HepG2 (cell line): Measurements from ENCODE around the gene EGFR. TPM values are rescaled to one million over a fixed set of nuclear protein-coding genes. Genes with fewer than 3 reads are reported as not detected.

Source experiments
- ATAC-seq: fragments of 200-7000 bp; cut with Tn5 transposase; 3 replicates; pipeline ENCODE4 v1.9.1; 2020; ENCODE audit warnings: mild to moderate bottlenecking, moderate library complexity
- BruUV-seq: library from RNA; stranded (reverse); fragments of 400-500 nt; replicated peaks from 2 replicates; lab custom pipeline; 2021; lab: Mats Ljungman, UMichigan
- CTCF ChIA-PET: fragments of 300-600 bp; formaldehyde crosslinking; extraction: SDS; loops from one replicate; lab custom pipeline; 2021; ENCODE audit warnings: low total read pairs, inconsistent platforms, low intra/inter-chr PET ratio; lab: Yijun Ruan, JAX
- POLR2A ChIA-PET: fragments of 350-600 bp; sonication (Branson Sonifier 250); formaldehyde crosslinking; loops from one replicate; lab custom pipeline; 2020; ENCODE audit warnings: antibody characterized with exemption, inconsistent platforms; lab: Yijun Ruan, JAX
- DNase-seq: peaks from one replicate; pipeline ENCODE4 v3.0.0-alpha.2; 2015; ENCODE audit warnings: low spot score
- FAIRE-seq: peaks from 3 replicates; lab custom pipeline; 2011; peaks lifted over from hg19 to GRCh38; lab: Jason Lieb, UNC
- H2AFZ ChIP-seq: one replicate; pipeline ENCODE4 v1.6.1; 2011; ENCODE audit warnings: low read length, inconsistent platforms
- H3K27ac ChIP-seq: fragments of 300-600 bp; 3 replicates; pipeline ENCODE4 v1.8.0; 2011; ENCODE audit warnings: mixed run types, mild to moderate bottlenecking, mixed read lengths, low read length, inconsistent platforms; ENCODE audit not compliant: insufficient read depth; ENCODE audit errors: extremely low read length
- H3K27me3 ChIP-seq, 2 experiments: fragments of 200-600 bp in 1 of 2; 2 replicates in 1 of 2; 3 replicates in 1 of 2; pipeline versions ENCODE4 v1.6.0 to v1.8.0; 2011; ENCODE audit warnings: low read length in 2 of 2, mild to moderate bottlenecking in 2 of 2, moderate library complexity in 2 of 2, inconsistent platforms in 1 of 2; ENCODE audit not compliant: insufficient read depth in 2 of 2, control insufficient read depth in 1 of 2
- H3K36me3 ChIP-seq, 2 experiments: fragments of 200-600 bp in 1 of 2; replicated peaks in 1 of 2; 2 replicates in 1 of 2; 3 replicates in 1 of 2; pipeline versions ENCODE4 v1.5.1 to v1.8.0; 2011; ENCODE audit warnings: low read length in 2 of 2, inconsistent platforms in 1 of 2; ENCODE audit not compliant: insufficient read depth in 2 of 2, control insufficient read depth in 1 of 2
- H3K4me1 ChIP-seq: 2 replicates; pipeline ENCODE4 v1.5.1; 2012; ENCODE audit warnings: low read length, inconsistent platforms; ENCODE audit not compliant: insufficient read depth
- H3K4me2 ChIP-seq: 2 replicates; pipeline ENCODE4 v1.6.0; 2011; ENCODE audit warnings: low read depth, low read length, inconsistent platforms
- H3K4me3 ChIP-seq, 3 experiments: fragments of 200-600 bp in 1 of 3; sonication (generic), shearing (Covaris generic) in 1 of 3; replicated peaks in 1 of 3; 2 replicates each; pipeline ENCODE4 v1.5.1; 2011 to 2016; ENCODE audit warnings: low read length in 3 of 3, inconsistent platforms in 2 of 3, low read depth in 2 of 3, mild to moderate bottlenecking in 2 of 3, control low read depth in 1 of 3, mixed read lengths in 1 of 3; ENCODE audit not compliant: insufficient read depth in 1 of 3
- H3K79me2 ChIP-seq: one replicate; pipeline ENCODE4 v1.6.1; 2011; ENCODE audit warnings: low read length, inconsistent platforms; ENCODE audit not compliant: insufficient read depth
- H3K9ac ChIP-seq: 2 replicates; pipeline ENCODE4 v1.6.0; 2011; ENCODE audit warnings: mild to moderate bottlenecking, low read depth, low read length, inconsistent platforms; ENCODE audit not compliant: insufficient read depth
- H3K9me3 ChIP-seq: 2 replicates; pipeline ENCODE4 v1.5.1; 2012; ENCODE audit warnings: mild to moderate bottlenecking, low read length
- H4K20me1 ChIP-seq: 2 replicates; pipeline ENCODE4 v1.6.0; 2011; ENCODE audit warnings: inconsistent platforms, mild to moderate bottlenecking, low read length, moderate library complexity; ENCODE audit not compliant: insufficient read depth
- CAMTA2 ChIP-seq: sonication (generic); formaldehyde crosslinking; IDR thresholded peaks from 2 replicates; pipeline ENCODE4 v1.4.0; 2020; ENCODE audit warnings: mild to moderate bottlenecking, missing genetic modification reagents, borderline replicate concordance
- EED ChIP-seq: sonication (generic); formaldehyde crosslinking; IDR thresholded peaks from 2 replicates; pipeline ENCODE4 v1.5.0; 2020; ENCODE audit warnings: mild to moderate bottlenecking, missing genetic modification reagents
- GFI1 ChIP-seq: sonication (generic); formaldehyde crosslinking; IDR thresholded peaks from 2 replicates; pipeline ENCODE4 v1.5.0; 2020; ENCODE audit warnings: missing genetic modification reagents, mild to moderate bottlenecking, borderline replicate concordance
- JUNB ChIP-seq: sonication (generic); formaldehyde crosslinking; IDR thresholded peaks from 2 replicates; pipeline ENCODE4 v1.8.0; 2022; ENCODE audit warnings: missing genetic modification reagents, mild to moderate bottlenecking, borderline replicate concordance
- KDM5B ChIP-seq: sonication (generic); formaldehyde crosslinking; IDR thresholded peaks from 2 replicates; pipeline ENCODE4 v1.4.0; 2020; ENCODE audit warnings: missing genetic modification reagents, mild to moderate bottlenecking, borderline replicate concordance
- MAFK ChIP-seq, 2 experiments: IDR thresholded peaks in 1 of 2; conservative IDR thresholded peaks in 1 of 2; 2 replicates each; pipeline ENCODE4 v1.6.1; 2011; ENCODE audit warnings: improper control_type of control experiment in 2 of 2, low read length in 2 of 2
- MED13 ChIP-seq: sonication (generic); formaldehyde crosslinking; IDR thresholded peaks from 2 replicates; pipeline ENCODE4 v1.5.0; 2020; ENCODE audit warnings: missing genetic modification reagents
- SUZ12 ChIP-seq: fragments of 150-350 bp; IDR thresholded peaks from 2 replicates; pipeline ENCODE4 v1.6.1; 2014; ENCODE audit warnings: low read depth, low read length
- THAP9 ChIP-seq: sonication (generic); formaldehyde crosslinking; IDR thresholded peaks from 2 replicates; pipeline ENCODE4; 2020; ENCODE audit warnings: missing genetic modification reagents, mild to moderate bottlenecking, borderline replicate concordance
- WGBS: methylation state at CpG from one replicate; pipeline ENCODE4 v1.1.6; 2017; ENCODE audit warnings: low lambda C conversion rate; 5-methylcytosine and 5-hydroxymethylcytosine counted together
- in situ Hi-C: cut with HindIII; loops from 2 replicates; pipeline ENCODE4 v1.10.0; 2017; ENCODE audit warnings: low pct_unique_long_range_greater_than_20kb; ENCODE audit not compliant: extremely low pct_ligation_motif_present
- intact Hi-C: fragments of 100-400 bp; cut with micrococcal nuclease; formaldehyde crosslinking; loops from one replicate; pipeline ENCODE4 v1.10.0; 2022; ENCODE audit not compliant: unreplicated experiment
- polyA plus RNA-seq, 8 experiments: library from polyadenylated mRNA; depleted of rRNA in 3 of 8; stranded (reverse) in 7 of 8; unstranded in 1 of 8; fragments of >200 nt; fragmentation: Illumina TruSeq in 4 of 8; extraction: Trizol in 4 of 8; gene quantifications; 2 replicates each; pipeline versions ENCODE4 v1.2.1 to v1.2.3, GENCODE V29; 2011 to 2016; ENCODE audit warnings: low read depth in 4 of 8, missing spikeins in 1 of 8, mixed read lengths in 1 of 8; ENCODE audit not compliant: insufficient read depth in 1 of 8
- total RNA-seq, 5 experiments: library from RNA; depleted of rRNA; stranded (reverse); fragments of >200 nt; fragmentation: Illumina TruSeq; extraction: Trizol; gene quantifications; 2 replicates each; pipeline ENCODE4 v1.2.3, GENCODE V29; 2016; ENCODE audit warnings: low read depth in 1 of 5

Gene EGFR
- total and polyA plus RNA-seq, 2 of the 13 experiments (the other 11 are each of a cell fraction or from before 2014, with no cell fraction given), result 7.0 to 10.0 TPM

GRCh38 chr7:55119571-55119970 lies 100.8 kb downstream of the EGFR start:
- H3K27ac ChIP-seq, result no peak overlapping the region
- in situ Hi-C loops, result no loop called here

More at GRCh38 chr7:55119571-55119970, 100.8 kb downstream of the EGFR start:
- BruUV-seq, result no TSS peak
- Histone ChIP-seq H4K20me1 (no peaks in the 10 kb centered on the region), H3K79me2 (no peaks in the 10 kb centered on the region), H3K36me3 (no peaks in the 10 kb centered on the region), H3K9me3 (no peaks in the 10 kb centered on the region), H2AFZ (no peak overlapping the region), H3K9ac (no peak overlapping the region), H3K4me1 (peaks cover 17% of the 10 kb centered on the region; the same call in 1 of the 2 replicates), H3K4me3 (no peak overlapping the region), H3K4me2 (no peak overlapping the region), H3K27me3 (no peaks in the 10 kb centered on the region)
- intact Hi-C loops, result no loop called here
- ChIA-PET CTCF (no interaction called here), POLR2A (no interaction called here)
- TF ChIP-seq THAP9 (CRISPR knock-in tag) (no peak), EED (no peak), GFI1 (CRISPR knock-in tag) (no peak), MAFK (conservative IDR thresholded peaks at IDR 0.05 in 1 of 2, IDR thresholded peaks at IDR 0.05 in 1 of 2; ENCODE audit: low read length in 2 of 2) (no peak), CAMTA2 (no peak), MED13 (CRISPR knock-in tag) (no peak), KDM5B (no peak), JUNB (CRISPR knock-in tag) (no peak), SUZ12 (no peak)
- WGBS, result 87% methylated on average over 4 of the region's 4 CpGs
- ATAC-seq (no peak), FAIRE-seq (no peak), DNase-seq (no peak)
